HepG2 (cell line): Measurements from ENCODE around the gene EPS8L1. TPM values are rescaled to one million over a fixed set of nuclear protein-coding genes. Genes with fewer than 3 reads are reported as not detected.

Experiments
- ATAC-seq: fragments of 200-7000 bp; cut with Tn5 transposase; 3 replicates; pipeline ENCODE4 v1.9.1; 2020; ENCODE audit warnings: mild to moderate bottlenecking, moderate library complexity
- BruUV-seq: library from RNA; stranded (reverse); fragments of 400-500 nt; replicated peaks from 2 replicates; lab custom pipeline; 2021; lab: Mats Ljungman, UMichigan
- CTCF ChIA-PET: fragments of 300-600 bp; formaldehyde crosslinking; extraction: SDS; loops from one replicate; lab custom pipeline; 2021; ENCODE audit warnings: low total read pairs, inconsistent platforms, low intra/inter-chr PET ratio; lab: Yijun Ruan, JAX
- POLR2A ChIA-PET: fragments of 350-600 bp; sonication (Branson Sonifier 250); formaldehyde crosslinking; loops from one replicate; lab custom pipeline; 2020; ENCODE audit warnings: antibody characterized with exemption, inconsistent platforms; lab: Yijun Ruan, JAX
- DNase-seq: peaks from one replicate; pipeline ENCODE4 v3.0.0-alpha.2; 2015; ENCODE audit warnings: low spot score
- FAIRE-seq: peaks from 3 replicates; lab custom pipeline; 2011; peaks lifted over from hg19 to GRCh38; lab: Jason Lieb, UNC
- H2AFZ ChIP-seq: one replicate; pipeline ENCODE4 v1.6.1; 2011; ENCODE audit warnings: low read length, inconsistent platforms
- H3K27ac ChIP-seq: fragments of 300-600 bp; 3 replicates; pipeline ENCODE4 v1.8.0; 2011; ENCODE audit warnings: mixed run types, mild to moderate bottlenecking, mixed read lengths, low read length, inconsistent platforms; ENCODE audit not compliant: insufficient read depth; ENCODE audit errors: extremely low read length
- H3K27me3 ChIP-seq, 2 experiments: fragments of 200-600 bp in 1 of 2; 2 replicates in 1 of 2; 3 replicates in 1 of 2; pipeline versions ENCODE4 v1.6.0 to v1.8.0; 2011; ENCODE audit warnings: low read length in 2 of 2, mild to moderate bottlenecking in 2 of 2, moderate library complexity in 2 of 2, inconsistent platforms in 1 of 2; ENCODE audit not compliant: insufficient read depth in 2 of 2, control insufficient read depth in 1 of 2
- H3K36me3 ChIP-seq, 2 experiments: fragments of 200-600 bp in 1 of 2; replicated peaks in 1 of 2; 2 replicates in 1 of 2; 3 replicates in 1 of 2; pipeline versions ENCODE4 v1.5.1 to v1.8.0; 2011; ENCODE audit warnings: low read length in 2 of 2, inconsistent platforms in 1 of 2; ENCODE audit not compliant: insufficient read depth in 2 of 2, control insufficient read depth in 1 of 2
- H3K4me1 ChIP-seq: 2 replicates; pipeline ENCODE4 v1.5.1; 2012; ENCODE audit warnings: low read length, inconsistent platforms; ENCODE audit not compliant: insufficient read depth
- H3K4me2 ChIP-seq: 2 replicates; pipeline ENCODE4 v1.6.0; 2011; ENCODE audit warnings: low read depth, low read length, inconsistent platforms
- H3K4me3 ChIP-seq, 3 experiments: fragments of 200-600 bp in 1 of 3; sonication (generic), shearing (Covaris generic) in 1 of 3; replicated peaks in 1 of 3; 2 replicates each; pipeline ENCODE4 v1.5.1; 2011 to 2016; ENCODE audit warnings: low read length in 3 of 3, inconsistent platforms in 2 of 3, low read depth in 2 of 3, mild to moderate bottlenecking in 2 of 3, control low read depth in 1 of 3, mixed read lengths in 1 of 3; ENCODE audit not compliant: insufficient read depth in 1 of 3
- H3K79me2 ChIP-seq: one replicate; pipeline ENCODE4 v1.6.1; 2011; ENCODE audit warnings: low read length, inconsistent platforms; ENCODE audit not compliant: insufficient read depth
- H3K9ac ChIP-seq: 2 replicates; pipeline ENCODE4 v1.6.0; 2011; ENCODE audit warnings: mild to moderate bottlenecking, low read depth, low read length, inconsistent platforms; ENCODE audit not compliant: insufficient read depth
- H3K9me3 ChIP-seq: 2 replicates; pipeline ENCODE4 v1.5.1; 2012; ENCODE audit warnings: mild to moderate bottlenecking, low read length
- H4K20me1 ChIP-seq: 2 replicates; pipeline ENCODE4 v1.6.0; 2011; ENCODE audit warnings: inconsistent platforms, mild to moderate bottlenecking, low read length, moderate library complexity; ENCODE audit not compliant: insufficient read depth
- CEBPB ChIP-seq: IDR thresholded peaks from 2 replicates; pipeline ENCODE4 v1.6.1; 2011; ENCODE audit warnings: low read depth, low read length, improper control_type of control experiment, borderline replicate concordance
- CHD2 ChIP-seq: IDR thresholded peaks from 2 replicates; pipeline ENCODE4 v1.6.1; 2011; ENCODE audit warnings: low read depth, low read length, improper control_type of control experiment
- FOSL2 ChIP-seq: sonication (generic); formaldehyde crosslinking; IDR thresholded peaks from 2 replicates; pipeline ENCODE4 v1.4.0; 2020; ENCODE audit warnings: missing genetic modification reagents
- FOXP1 ChIP-seq, 2 experiments: fragments of 450-650 bp in 1 of 2; IDR thresholded peaks; 2 replicates each; pipeline ENCODE4 v1.6.1; 2017 to 2018; ENCODE audit warnings: antibody characterized with exemption in 1 of 2
- ZNF121 ChIP-seq: sonication (generic); formaldehyde crosslinking; IDR thresholded peaks from 2 replicates; pipeline ENCODE4 v1.5.0; 2020; ENCODE audit warnings: mild to moderate bottlenecking, missing genetic modification reagents
- ZNF775 ChIP-seq: sonication (generic); formaldehyde crosslinking; IDR thresholded peaks from 2 replicates; pipeline ENCODE4 v1.4.0; 2020; ENCODE audit warnings: missing genetic modification reagents, mild to moderate bottlenecking, moderate library complexity, borderline replicate concordance
- WGBS: methylation state at CpG from one replicate; pipeline ENCODE4 v1.1.6; 2017; ENCODE audit warnings: low lambda C conversion rate; 5-methylcytosine and 5-hydroxymethylcytosine counted together
- in situ Hi-C: cut with HindIII; loops from 2 replicates; pipeline ENCODE4 v1.10.0; 2017; ENCODE audit warnings: low pct_unique_long_range_greater_than_20kb; ENCODE audit not compliant: extremely low pct_ligation_motif_present
- intact Hi-C: fragments of 100-400 bp; cut with micrococcal nuclease; formaldehyde crosslinking; loops from one replicate; pipeline ENCODE4 v1.10.0; 2022; ENCODE audit not compliant: unreplicated experiment
- polyA plus RNA-seq, 8 experiments: library from polyadenylated mRNA; depleted of rRNA in 3 of 8; stranded (reverse) in 7 of 8; unstranded in 1 of 8; fragments of >200 nt; fragmentation: Illumina TruSeq in 4 of 8; extraction: Trizol in 4 of 8; gene quantifications; 2 replicates each; pipeline versions ENCODE4 v1.2.1 to v1.2.3, GENCODE V29; 2011 to 2016; ENCODE audit warnings: low read depth in 4 of 8, missing spikeins in 1 of 8, mixed read lengths in 1 of 8; ENCODE audit not compliant: insufficient read depth in 1 of 8
- total RNA-seq, 5 experiments: library from RNA; depleted of rRNA; stranded (reverse); fragments of >200 nt; fragmentation: Illumina TruSeq; extraction: Trizol; gene quantifications; 2 replicates each; pipeline ENCODE4 v1.2.3, GENCODE V29; 2016; ENCODE audit warnings: low read depth in 1 of 5
- TF ChIP-seq, protein P1 (sequence below): sonication (generic); formaldehyde crosslinking; IDR thresholded peaks from 2 replicates; pipeline ENCODE4 v1.4.0; 2020; ENCODE audit warnings: missing genetic modification reagents, borderline replicate concordance

EPS8L1 gene
- total and polyA plus RNA-seq, 2 of the 13 experiments (the other 11 are each of a cell fraction or from before 2014, with no cell fraction given) = 3.0 to 6.3 TPM

DNA sequence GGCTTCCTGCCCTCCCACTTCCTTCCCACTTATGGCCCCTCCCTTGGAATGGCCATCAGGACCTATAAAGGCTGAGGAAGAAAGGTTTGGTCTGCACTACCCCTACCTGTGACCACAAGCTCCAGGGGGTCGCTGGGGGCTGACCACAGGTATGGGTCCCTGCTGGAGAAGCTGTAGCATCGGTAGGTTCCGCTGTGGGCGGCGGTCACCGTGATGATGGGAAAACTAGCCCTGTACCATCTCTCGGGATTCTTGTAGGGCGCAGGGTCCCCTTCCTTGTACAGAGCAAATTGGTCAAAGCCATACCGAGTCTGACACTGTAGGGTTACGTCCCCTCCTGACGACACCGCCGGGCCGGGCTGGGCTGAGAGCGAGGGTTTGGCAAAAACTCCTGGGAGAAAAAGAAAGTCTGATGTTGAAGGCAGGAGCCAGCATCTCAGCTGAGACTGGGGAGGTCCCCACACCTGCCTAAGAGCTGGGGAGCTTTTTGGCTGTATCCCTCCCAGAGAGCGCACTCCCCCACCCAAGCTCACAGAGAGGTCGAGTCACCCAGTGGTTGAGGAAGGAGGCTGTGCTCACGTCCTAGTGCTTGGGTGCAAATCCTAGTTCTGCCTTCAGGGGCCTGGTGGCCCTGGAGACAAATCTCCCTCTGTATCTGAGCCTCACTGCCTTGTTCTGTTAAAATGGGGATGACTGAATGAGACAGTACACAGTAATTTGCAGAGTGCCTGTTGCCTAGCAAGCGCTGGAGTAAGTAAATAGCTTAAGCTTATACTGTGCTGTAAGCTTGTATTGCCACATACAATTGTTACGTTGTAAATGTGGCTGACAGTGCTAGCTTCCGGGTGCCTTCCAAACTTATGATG lies 48.0 kb upstream of the EPS8L1 start:
- CTCF ChIA-PET = no interaction called here
- no peaks in the 10 kb centered on the region for H3K27me3 ChIP-seq
- no peak overlapping the region for H3K9ac ChIP-seq
- no peaks in the 10 kb centered on the region for H3K9me3 ChIP-seq
- in situ Hi-C loops (no loop called here), intact Hi-C loops (no loop called here)
- no TSS peak for BruUV-seq
- H3K4me1 ChIP-seq = no peaks in the 10 kb centered on the region
- POLR2A ChIA-PET = no interaction called here
- TF ChIP-seq ZNF121 (CRISPR knock-in tag) = peak; percentile 36; the same call in 1 of the 2 replicates
- TF ChIP-seq ZNF775 (CRISPR knock-in tag) = no peak
- TF ChIP-seq CEBPB = peak; percentile 76
- no peak overlapping the region for H3K4me3 ChIP-seq
- H2AFZ ChIP-seq = no peak overlapping the region
- H4K20me1 ChIP-seq = no peaks in the 10 kb centered on the region
- no peaks in the 10 kb centered on the region for H3K79me2 ChIP-seq
- no peaks in the 10 kb centered on the region for H3K36me3 ChIP-seq
- WGBS = 54% methylated on average over 17 of the region's 21 CpGs
- ATAC-seq (peak; percentile 61), FAIRE-seq (no peak), DNase-seq (peak; percentile 21)
- H3K4me2 ChIP-seq = 0 out of 2 replicates have a peak overlapping the region, but pooled peaks have one; percentile 11
- no peak overlapping the region for H3K27ac ChIP-seq

DNA sequence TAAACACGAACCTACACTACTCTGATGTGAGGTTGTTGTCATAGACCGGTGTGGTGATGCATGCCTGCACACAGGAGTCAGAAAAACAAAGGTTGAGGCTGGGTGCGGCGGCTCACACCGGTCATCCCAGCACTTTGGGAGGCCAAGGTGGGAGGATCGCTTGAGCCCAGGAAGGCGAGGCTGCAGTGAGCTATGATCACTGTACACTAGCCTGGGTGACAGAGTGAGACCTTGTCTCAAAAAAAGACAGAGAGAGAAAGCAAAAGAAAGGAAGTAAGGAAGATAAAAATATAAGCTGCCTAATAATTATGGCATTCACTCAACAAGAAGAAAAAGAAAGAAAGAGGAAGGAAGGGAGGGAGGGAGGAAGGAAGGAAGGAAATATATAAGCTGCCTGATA lies 46.9 kb upstream of the EPS8L1 start:
- 44% methylated on average over 7 of the region's 7 CpGs for WGBS
- ATAC-seq (no peak), FAIRE-seq (no peak), DNase-seq (no peak)
- no peaks in the 10 kb centered on the region for H3K27me3 ChIP-seq
- H3K9ac ChIP-seq = no peak overlapping the region
- H3K4me3 ChIP-seq = no peak overlapping the region
- BruUV-seq = no TSS peak
- no peaks in the 10 kb centered on the region for H3K9me3 ChIP-seq
- no peak for TF ChIP-seq FOXP1 (IDR thresholded peaks at IDR 0.05)
- TF ChIP-seq FOXP1 (CRISPR knock-in tag; IDR thresholded peaks at IDR 0.05) = no peak
- no peak for TF ChIP-seq FOSL2 (CRISPR knock-in tag)
- TF ChIP-seq, protein P1, sequence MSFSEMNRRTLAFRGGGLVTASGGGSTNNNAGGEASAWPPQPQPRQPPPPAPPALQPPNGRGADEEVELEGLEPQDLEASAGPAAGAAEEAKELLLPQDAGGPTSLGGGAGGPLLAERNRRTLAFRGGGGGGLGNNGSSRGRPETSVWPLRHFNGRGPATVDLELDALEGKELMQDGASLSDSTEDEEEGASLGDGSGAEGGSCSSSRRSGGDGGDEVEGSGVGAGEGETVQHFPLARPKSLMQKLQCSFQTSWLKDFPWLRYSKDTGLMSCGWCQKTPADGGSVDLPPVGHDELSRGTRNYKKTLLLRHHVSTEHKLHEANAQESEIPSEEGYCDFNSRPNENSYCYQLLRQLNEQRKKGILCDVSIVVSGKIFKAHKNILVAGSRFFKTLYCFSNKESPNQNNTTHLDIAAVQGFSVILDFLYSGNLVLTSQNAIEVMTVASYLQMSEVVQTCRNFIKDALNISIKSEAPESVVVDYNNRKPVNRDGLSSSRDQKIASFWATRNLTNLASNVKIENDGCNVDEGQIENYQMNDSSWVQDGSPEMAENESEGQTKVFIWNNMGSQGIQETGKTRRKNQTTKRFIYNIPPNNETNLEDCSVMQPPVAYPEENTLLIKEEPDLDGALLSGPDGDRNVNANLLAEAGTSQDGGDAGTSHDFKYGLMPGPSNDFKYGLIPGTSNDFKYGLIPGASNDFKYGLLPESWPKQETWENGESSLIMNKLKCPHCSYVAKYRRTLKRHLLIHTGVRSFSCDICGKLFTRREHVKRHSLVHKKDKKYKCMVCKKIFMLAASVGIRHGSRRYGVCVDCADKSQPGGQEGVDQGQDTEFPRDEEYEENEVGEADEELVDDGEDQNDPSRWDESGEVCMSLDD (CRISPR knock-in tag) = no peak
- no peak for TF ChIP-seq CHD2
- H4K20me1 ChIP-seq = no peaks in the 10 kb centered on the region
- H3K27ac ChIP-seq = no peak overlapping the region
- H3K36me3 ChIP-seq = no peaks in the 10 kb centered on the region
- intact Hi-C loops = no loop called here
- H3K4me2 ChIP-seq = no peak overlapping the region
- no peaks in the 10 kb centered on the region for H3K79me2 ChIP-seq
- H3K4me1 ChIP-seq = no peaks in the 10 kb centered on the region
- no peak overlapping the region for H2AFZ ChIP-seq
- CTCF ChIA-PET = no interaction called here
- POLR2A ChIA-PET = no interaction called here
- in situ Hi-C loops = no loop called here
